GM18502 (cell line): ENCODE results near the gene LTBP1.
A peak's percentile ranks its signal among the peaks of the same experiment; 100 is the strongest.

ENCODE experiments used
- ATAC-seq: cut with Tn5 transposase; IDR thresholded peaks from one replicate; pipeline ENCODE4 v1.9.1; 2021; ENCODE audit warnings: mild to moderate bottlenecking; ENCODE audit not compliant: unreplicated experiment, poor library complexity

The LTBP1 gene

GRCh38 chr2:33240178-33240577 is 293.4 kb downstream of the LTBP1 start:
- ATAC-seq = no peak

GRCh38 chr2:33241072-33241471 is 294.3 kb downstream of the LTBP1 start:
- ATAC-seq = no peak

GRCh38 chr2:33241581-33241980 is 294.8 kb downstream of the LTBP1 start:
- ATAC-seq = no peak

GRCh38 chr2:33242845-33243244 is 296.1 kb downstream of the LTBP1 start:
- no peak for ATAC-seq

GRCh38 chr2:33246432-33246831 is 299.7 kb downstream of the LTBP1 start:
- no peak for ATAC-seq

GRCh38 chr2:33247365-33247764 is 300.6 kb downstream of the LTBP1 start:
- no peak for ATAC-seq

GRCh38 chr2:33250417-33251029 is 303.8 kb downstream of the LTBP1 start:
- ATAC-seq = no peak

- no peak for ATAC-seq
These were observed 309.5 kb downstream of the LTBP1 start for GRCh38 chr2:33256162-33256755.

GRCh38 chr2:33258387-33258786 is 311.6 kb downstream of the LTBP1 start:
- ATAC-seq = no peak

- no peak for ATAC-seq
These were observed 315.3 kb downstream of the LTBP1 start for GRCh38 chr2:33262097-33262496.

GRCh38 chr2:33264766-33265165 is 318.0 kb downstream of the LTBP1 start:
- ATAC-seq = no peak

- ATAC-seq = no peak
These were observed 319.0 kb downstream of the LTBP1 start for GRCh38 chr2:33265584-33266338.

- no peak for ATAC-seq
These were observed 319.7 kb downstream of the LTBP1 start for GRCh38 chr2:33266467-33266866.

GRCh38 chr2:33267043-33267442 is 320.3 kb downstream of the LTBP1 start:
- ATAC-seq = no peak

GRCh38 chr2:33267756-33268155 is 321.0 kb downstream of the LTBP1 start:
- ATAC-seq = no peak

GRCh38 chr2:33268246-33268831 is 321.6 kb downstream of the LTBP1 start:
- ATAC-seq = no peak

- ATAC-seq = peak; percentile 98
These were observed 325.2 kb downstream of the LTBP1 start for GRCh38 chr2:33272001-33272400.

- no peak for ATAC-seq
These were observed 326.7 kb downstream of the LTBP1 start for GRCh38 chr2:33273479-33273878.

GRCh38 chr2:33274524-33274923 is 327.8 kb downstream of the LTBP1 start:
- no peak for ATAC-seq

- no peak for ATAC-seq
These were observed 329.1 kb downstream of the LTBP1 start for GRCh38 chr2:33275689-33276444.

GRCh38 chr2:33277002-33277426 is 330.3 kb downstream of the LTBP1 start:
- ATAC-seq = no peak
